Uterus (tissue), 4 donors: ENCODE data around the gene SFTPB. TPM values are rescaled to one million over a fixed set of nuclear protein-coding genes. Genes with fewer than 3 reads are reported as not detected.

ENCODE experiments used
- DNase-seq, 2 donors: peaks; one replicate each; pipeline ENCODE4 v3.0.0-alpha.2; 2019 to 2020
- H3K27ac ChIP-seq, 2 donors: fragments of 200-600 bp; sonication (generic); 1 replicate in 1 of 2; 2 replicates in 1 of 2; pipeline ENCODE4 v1.5.1; 2016 to 2018
- H3K27me3 ChIP-seq, 2 donors: fragments of 200-600 bp; sonication (generic); one replicate each; pipeline ENCODE4 v1.5.1; 2018 to 2019; ENCODE audit warnings: control low read depth in 1 of 2
- H3K36me3 ChIP-seq, 2 donors: fragments of 200-600 bp; sonication (generic); one replicate each; pipeline ENCODE4 v1.5.1; 2019; ENCODE audit warnings: control low read depth in 1 of 2
- H3K4me1 ChIP-seq, 2 donors: fragments of 200-600 bp; sonication (generic); one replicate each; pipeline ENCODE4 v1.5.1; 2018 to 2019; ENCODE audit warnings: control low read depth in 1 of 2
- H3K4me3 ChIP-seq, 2 donors: fragments of 200-600 bp; sonication (generic); 1 replicate in 1 of 2; 2 replicates in 1 of 2; pipeline ENCODE4 v1.5.1; 2018 to 2019; ENCODE audit warnings: mild to moderate bottlenecking in 1 of 2
- H3K9me3 ChIP-seq, 2 donors: fragments of 200-600 bp; sonication (generic); one replicate each; pipeline ENCODE4 v1.5.1; 2019; ENCODE audit warnings: control low read depth in 1 of 2
- CTCF ChIP-seq, 4 experiments: fragments of 200-600 bp in 2 of 4; fragments of 450-650 bp in 2 of 4; sonication (generic) in 2 of 4; IDR thresholded peaks; one replicate each; pipeline ENCODE4 v1.5.1; 2016 to 2019; ENCODE audit warnings: antibody characterized with exemption in 4 of 4, mild to moderate bottlenecking in 2 of 4, moderate library complexity in 1 of 4
- POLR2A ChIP-seq, 2 donors: fragments of 450-650 bp; IDR thresholded peaks; one replicate each; pipeline ENCODE4 v1.6.1; 2016; ENCODE audit warnings: antibody characterized with exemption in 2 of 2, mild to moderate bottlenecking in 1 of 2, moderate library complexity in 1 of 2
- intact Hi-C: fragments of 100-400 bp; cut with DNase I; formaldehyde crosslinking; loops from one replicate; pipeline ENCODE4 v1.15.1; 2023; ENCODE audit warnings: low total_unique reads
- total RNA-seq, 4 donors: library from RNA; depleted of rRNA in 3 of 4; stranded (reverse); fragments of >200 nt in 3 of 4; gene quantifications; one replicate each; pipeline versions ENCODE4 v1.1.0 to v1.2.4, GENCODE V29; 2014 to 2023
- donor health status: DM: yes; HTN: yes; CAD: no.

The SFTPB gene
- total RNA-seq, 4 donors from 2014 or later = 1.4 TPM; not detected in 3

- no peak for TF ChIP-seq CTCF (IDR thresholded peaks at IDR 0.05)
- TF ChIP-seq POLR2A (IDR thresholded peaks at IDR 0.05) = no peak
- intact Hi-C loops = no loop called here
- H3K9me3 ChIP-seq = no peaks in the 10 kb centered on the region
- H3K4me3 ChIP-seq = no peak overlapping the region
- no peak overlapping the region for H3K27ac ChIP-seq
- no peaks in the 10 kb centered on the region for H3K36me3 ChIP-seq
- no peaks in the 10 kb centered on the region for H3K27me3 ChIP-seq
- H3K4me1 ChIP-seq = peaks cover 0 to 3% of the 10 kb centered on the region in 2 donors
- DNase-seq = no peak
These were observed 34.8 kb upstream of the SFTPB start for GRCh38 chr2:85702800-85703199.

GRCh38 chr2:85702172-85702571 lies 34.2 kb upstream of the SFTPB start:
- no peak for TF ChIP-seq POLR2A (IDR thresholded peaks at IDR 0.05)
- intact Hi-C loops = no loop called here
- Histone ChIP-seq H3K27me3 (no peaks in the 10 kb centered on the region), H3K9me3 (no peaks in the 10 kb centered on the region), H3K27ac (no peak overlapping the region), H3K36me3 (no peaks in the 10 kb centered on the region), H3K4me1 (peaks cover 0 to 3% of the 10 kb centered on the region in 2 donors), H3K4me3 (no peak overlapping the region)
- DNase-seq = no peak

- Histone ChIP-seq H3K27me3 (no peaks in the 10 kb centered on the region), H3K36me3 (no peaks in the 10 kb centered on the region), H3K27ac (no peak overlapping the region), H3K4me1 (no peaks in the 10 kb centered on the region), H3K9me3 (no peaks in the 10 kb centered on the region), H3K4me3 (no peak overlapping the region)
- TF ChIP-seq POLR2A (IDR thresholded peaks at IDR 0.05) (no peak), CTCF (IDR thresholded peaks at IDR 0.05) (no peak)
- DNase-seq = no peak
- intact Hi-C loops = no loop called here
These were observed 31.3 kb upstream of the SFTPB start for GRCh38 chr2:85699325-85699724.

GRCh38 chr2:85698880-85699254 lies 30.9 kb upstream of the SFTPB start:
- TF ChIP-seq POLR2A (IDR thresholded peaks at IDR 0.05) (no peak), CTCF (IDR thresholded peaks at IDR 0.05) (no peak)
- no peaks in the 10 kb centered on the region for H3K36me3 ChIP-seq
- no peaks in the 10 kb centered on the region for H3K9me3 ChIP-seq
- no peaks in the 10 kb centered on the region for H3K27me3 ChIP-seq
- H3K27ac ChIP-seq = no peak overlapping the region
- no peak overlapping the region for H3K4me3 ChIP-seq
- no peaks in the 10 kb centered on the region for H3K4me1 ChIP-seq
- intact Hi-C loops = no loop called here
- no peak for DNase-seq

GRCh38 chr2:85698184-85698879 lies 30.3 kb upstream of the SFTPB start:
- no peak for DNase-seq
- H3K27ac ChIP-seq = no peak overlapping the region
- no peak overlapping the region for H3K4me3 ChIP-seq
- no peak for TF ChIP-seq CTCF (IDR thresholded peaks at IDR 0.05)
- TF ChIP-seq POLR2A (IDR thresholded peaks at IDR 0.05) = no peak
- no peaks in the 10 kb centered on the region for H3K4me1 ChIP-seq
- H3K36me3 ChIP-seq = no peaks in the 10 kb centered on the region
- H3K27me3 ChIP-seq = no peaks in the 10 kb centered on the region
- H3K9me3 ChIP-seq = no peaks in the 10 kb centered on the region
- intact Hi-C loops = no loop called here

GRCh38 chr2:85697716-85698115 lies 29.7 kb upstream of the SFTPB start:
- H3K4me3 ChIP-seq = no peak overlapping the region
- no peak overlapping the region for H3K27ac ChIP-seq
- no peak for DNase-seq
- H3K9me3 ChIP-seq = no peaks in the 10 kb centered on the region
- intact Hi-C loops = no loop called here
- H3K27me3 ChIP-seq = no peaks in the 10 kb centered on the region
- TF ChIP-seq CTCF (IDR thresholded peaks at IDR 0.05) (no peak), POLR2A (IDR thresholded peaks at IDR 0.05) (no peak)
- no peaks in the 10 kb centered on the region for H3K36me3 ChIP-seq
- no peaks in the 10 kb centered on the region for H3K4me1 ChIP-seq
